NT2/D1 (cell line): Measurements from ENCODE around the gene TP53RK.

Experiments
- SUZ12 ChIP-seq: IDR thresholded peaks from 2 replicates; pipeline ENCODE4 v1.6.1; 2011; ENCODE audit not compliant: insufficient read length, insufficient read depth; ENCODE audit errors: extremely low read depth
- YY1 ChIP-seq: IDR thresholded peaks from 2 replicates; pipeline ENCODE4 v1.6.1; 2011; ENCODE audit not compliant: insufficient read length, insufficient read depth
- ZNF274 ChIP-seq: IDR thresholded peaks from 2 replicates; pipeline ENCODE4 v1.6.1; 2011; ENCODE audit warnings: mild to moderate bottlenecking, low read depth, low read length

DNA sequence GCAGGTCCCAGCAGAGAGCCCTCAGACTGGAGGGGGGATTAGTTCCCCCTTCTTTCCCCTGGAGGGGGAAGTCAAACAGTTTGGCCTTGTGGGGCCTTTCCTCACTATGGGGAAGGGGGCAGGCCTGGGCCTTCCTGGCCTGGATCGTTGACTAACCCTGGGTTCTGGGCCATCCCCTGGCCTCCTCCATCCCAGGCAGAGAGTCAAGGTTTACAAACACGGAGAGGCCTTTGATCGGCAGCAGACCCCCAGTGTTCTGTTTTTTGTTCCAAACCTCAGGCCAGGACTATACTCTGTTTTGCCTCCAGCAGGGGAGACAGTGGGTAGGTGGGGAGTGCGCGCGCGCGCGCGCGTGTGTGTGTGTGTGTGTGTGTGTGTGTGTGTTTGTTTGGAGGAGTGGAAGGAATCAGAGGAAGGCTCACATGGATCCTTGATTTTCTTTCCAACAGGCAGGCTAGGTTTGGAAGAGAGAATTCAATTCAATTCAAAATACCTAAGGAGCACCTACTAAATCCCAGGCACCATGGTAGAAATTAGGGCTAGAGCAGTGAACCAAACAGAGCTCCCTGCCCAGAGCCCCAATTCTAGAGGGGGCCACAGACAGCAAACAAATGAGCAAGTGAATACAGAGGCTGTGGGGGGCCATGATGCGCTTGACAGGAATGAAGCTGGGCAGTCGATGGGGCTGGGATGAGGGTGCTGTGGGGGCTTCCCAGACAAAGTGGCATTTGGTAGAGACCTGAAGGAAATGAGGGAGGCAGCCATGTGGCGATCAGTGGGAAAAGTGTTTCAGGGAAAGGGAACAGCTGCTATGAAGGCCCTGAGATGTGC is 14.8 kb downstream of the TP53RK start:
- TF ChIP-seq ZNF274 (no peak), YY1 (no peak), SUZ12 (no peak)
